ENCODE data around the gene PLCL2.

Gene PLCL2

GRCh38 chr3:17054301-17054981 lies 169.7 kb downstream of the PLCL2 start:
- Histone ChIP-seq H3K79me2 (ENCODE audit: insufficient read depth, low read length) (no peaks in the 10 kb centered on the region), H3F3A (ENCODE audit: insufficient read depth) (no peaks in the 10 kb centered on the region), H3K9me2 (replicated peaks; ENCODE audit: insufficient read depth, low read length) (no peaks in the 10 kb centered on the region), H3K9ac (ENCODE audit: low read length) (no peak overlapping the region), H3K27ac (ENCODE audit: low read depth, low read length) (no peak overlapping the region), H3K9me3 (ENCODE audit: insufficient read depth, low read length) (no peaks in the 10 kb centered on the region), H3K36me3 (ENCODE audit: low read length) (no peaks in the 10 kb centered on the region), H2AFZ (ENCODE audit: low read depth, low read length, severe bottlenecking) (no peak overlapping the region), H3K4me3 (ENCODE audit: insufficient read depth, low read length, poor library complexity, severe bottlenecking) (no peak overlapping the region), H4K20me1 (ENCODE audit: low read depth, low read length) (no peaks in the 10 kb centered on the region), H3K4me2 (ENCODE audit: low read depth, low read length, poor library complexity, severe bottlenecking) (no peak overlapping the region), H3K27me3 (ENCODE audit: low read length) (no peaks in the 10 kb centered on the region)
- TF ChIP-seq CTCF (IDR thresholded peaks at IDR 0.05; ENCODE audit: insufficient read depth, low read length, poor library complexity, severe bottlenecking) (no peak), EZH2phosphoT487 (conservative IDR thresholded peaks at IDR 0.05; ENCODE audit: low read length) (no peak)

- no peak for TF ChIP-seq CTCF (IDR thresholded peaks at IDR 0.05; ENCODE audit: insufficient read depth, low read length, poor library complexity, severe bottlenecking)
- no peak for TF ChIP-seq EZH2phosphoT487 (conservative IDR thresholded peaks at IDR 0.05; ENCODE audit: low read length)
- Histone ChIP-seq H3K9me3 (ENCODE audit: insufficient read depth, low read length) (no peaks in the 10 kb centered on the region), H3K9ac (ENCODE audit: low read length) (no peak overlapping the region), H2AFZ (ENCODE audit: low read depth, low read length, severe bottlenecking) (no peak overlapping the region), H3K4me2 (ENCODE audit: low read depth, low read length, poor library complexity, severe bottlenecking) (no peak overlapping the region), H3K27ac (ENCODE audit: low read depth, low read length) (no peak overlapping the region), H3K36me3 (ENCODE audit: low read length) (no peaks in the 10 kb centered on the region), H3F3A (ENCODE audit: insufficient read depth) (no peaks in the 10 kb centered on the region), H3K4me3 (ENCODE audit: insufficient read depth, low read length, poor library complexity, severe bottlenecking) (no peak overlapping the region), H3K9me2 (replicated peaks; ENCODE audit: insufficient read depth, low read length) (no peaks in the 10 kb centered on the region), H3K27me3 (ENCODE audit: low read length) (no peaks in the 10 kb centered on the region), H4K20me1 (ENCODE audit: low read depth, low read length) (no peaks in the 10 kb centered on the region), H3K79me2 (ENCODE audit: insufficient read depth, low read length) (no peaks in the 10 kb centered on the region)
Measured at GRCh38 chr3:17054982-17055343, 170.2 kb downstream of the PLCL2 start.

- no peak overlapping the region for H3K27ac ChIP-seq (ENCODE audit: low read depth, low read length)
- H4K20me1 ChIP-seq (ENCODE audit: low read depth, low read length) = no peaks in the 10 kb centered on the region
- H3K9ac ChIP-seq (ENCODE audit: low read length) = no peak overlapping the region
- no peaks in the 10 kb centered on the region for H3K27me3 ChIP-seq (ENCODE audit: low read length)
- H3K9me2 ChIP-seq (replicated peaks; ENCODE audit: insufficient read depth, low read length) = no peaks in the 10 kb centered on the region
- H3K79me2 ChIP-seq (ENCODE audit: insufficient read depth, low read length) = no peaks in the 10 kb centered on the region
- H3K4me2 ChIP-seq (ENCODE audit: low read depth, low read length, poor library complexity, severe bottlenecking) = no peak overlapping the region
- no peaks in the 10 kb centered on the region for H3K9me3 ChIP-seq (ENCODE audit: insufficient read depth, low read length)
- H3K36me3 ChIP-seq (ENCODE audit: low read length) = no peaks in the 10 kb centered on the region
- no peaks in the 10 kb centered on the region for H3F3A ChIP-seq (ENCODE audit: insufficient read depth)
- no peak overlapping the region for H3K4me3 ChIP-seq (ENCODE audit: insufficient read depth, low read length, poor library complexity, severe bottlenecking)
- TF ChIP-seq EZH2phosphoT487 (conservative IDR thresholded peaks at IDR 0.05; ENCODE audit: low read length) (no peak), CTCF (IDR thresholded peaks at IDR 0.05; ENCODE audit: insufficient read depth, low read length, poor library complexity, severe bottlenecking) (no peak)
- H2AFZ ChIP-seq (ENCODE audit: low read depth, low read length, severe bottlenecking) = no peak overlapping the region
Measured at GRCh38 chr3:17055374-17056276, 170.9 kb downstream of the PLCL2 start.

Measured in SU-DHL-6 (cell line).